SK-N-SH (cell line): Measurements from ENCODE around the gene EFCAB6. TPM values are rescaled to one million over a fixed set of nuclear protein-coding genes. Genes with fewer than 3 reads are reported as not detected.

Experiments used
- CTCF ChIA-PET: fragments of 300-600, 350-600 bp; formaldehyde crosslinking; extraction: SDS; loops from one replicate; lab custom pipeline; 2021; lab: Yijun Ruan, JAX
- POLR2A ChIA-PET: fragments of 350-600 bp; sonication (Branson Sonifier 250); formaldehyde crosslinking; extraction: SDS; loops from one replicate; lab custom pipeline; 2020; ENCODE audit warnings: antibody characterized with exemption, inconsistent platforms; lab: Yijun Ruan, JAX
- DNase-seq: peaks from one replicate; pipeline ENCODE4 v3.0.0; 2012
- H2AFZ ChIP-seq: fragments of 200-600 bp; sonication (generic); 2 replicates; pipeline ENCODE4 v1.8.1; 2016; ENCODE audit warnings: antibody characterized with exemption, mild to moderate bottlenecking, low read depth
- H3F3A ChIP-seq: fragments of 200-600 bp; sonication (generic); replicated peaks from 2 replicates; pipeline ENCODE3; 2016; ENCODE audit warnings: antibody characterized with exemption, mild to moderate bottlenecking; ENCODE audit not compliant: insufficient read depth
- H3K27ac ChIP-seq, 2 experiments: fragments of 200-500 bp in 1 of 2; fragments of 200-600 bp in 1 of 2; sonication (Bioruptor generic) in 1 of 2; sonication (generic), shearing (Covaris generic) in 1 of 2; 2 replicates each; pipeline versions ENCODE4 v1.5.1 to v1.6.1; 2014 to 2016; ENCODE audit warnings: low read depth in 2 of 2, inconsistent platforms in 1 of 2, low read length in 1 of 2, mild to moderate bottlenecking in 1 of 2, mixed read lengths in 1 of 2
- H3K27me3 ChIP-seq: fragments of 200-600 bp; sonication (generic), shearing (Covaris generic); 2 replicates; pipeline ENCODE4 v1.6.1; 2016; ENCODE audit warnings: mixed run types; ENCODE audit not compliant: insufficient read depth
- H3K36me3 ChIP-seq, 2 experiments: fragments of 200-500 bp in 1 of 2; fragments of 200-600 bp in 1 of 2; sonication (Bioruptor generic) in 1 of 2; sonication (generic) in 1 of 2; replicated peaks in 1 of 2; 2 replicates each; pipeline versions ENCODE3 to v1.5.1; 2014 to 2016; ENCODE audit warnings: low read length in 1 of 2, mild to moderate bottlenecking in 1 of 2; ENCODE audit not compliant: insufficient read depth in 2 of 2, control insufficient read depth in 1 of 2
- H3K4me1 ChIP-seq, 2 experiments: fragments of 200-500 bp in 1 of 2; fragments of 200-600 bp in 1 of 2; sonication (Bioruptor generic) in 1 of 2; sonication (generic), shearing (Covaris generic) in 1 of 2; 2 replicates each; pipeline versions ENCODE4 v1.5.1 to v1.6.1; 2014 to 2016; ENCODE audit warnings: low read depth in 1 of 2, low read length in 1 of 2, mixed run types in 1 of 2; ENCODE audit not compliant: insufficient read depth in 2 of 2, control insufficient read depth in 1 of 2
- H3K4me2 ChIP-seq: fragments of 200-600 bp; sonication (generic), shearing (Covaris generic); 2 replicates; pipeline ENCODE4 v1.6.1; 2017; ENCODE audit warnings: mixed run types
- H3K4me3 ChIP-seq, 2 experiments: fragments of 200-500 bp in 1 of 2; fragments of 200-600 bp in 1 of 2; sonication (Bioruptor generic) in 1 of 2; sonication (generic), shearing (Covaris generic) in 1 of 2; 2 replicates each; pipeline versions ENCODE4 v1.5.1 to v1.8.1; 2014 to 2016; ENCODE audit warnings: low read depth in 2 of 2, inconsistent platforms in 1 of 2, low read length in 1 of 2, mild to moderate bottlenecking in 1 of 2, mixed read lengths in 1 of 2, moderate library complexity in 1 of 2
- H3K79me2 ChIP-seq: fragments of 200-600 bp; sonication (generic); 2 replicates; pipeline ENCODE4 v1.8.1; 2017; ENCODE audit warnings: mild to moderate bottlenecking; ENCODE audit not compliant: insufficient read depth
- H3K9ac ChIP-seq: fragments of 200-600 bp; sonication (generic); 2 replicates; pipeline ENCODE4 v1.6.1; 2017; ENCODE audit warnings: mixed run types
- H3K9me2 ChIP-seq: fragments of 200-600 bp; sonication (generic); 2 replicates; pipeline ENCODE4 v1.6.1; 2017; ENCODE audit warnings: mixed run types
- H3K9me3 ChIP-seq: fragments of 200-600 bp; sonication (generic); 2 replicates; pipeline ENCODE4 v1.6.1; 2017; ENCODE audit warnings: mixed run types, mild to moderate bottlenecking, moderate library complexity
- H4K20me1 ChIP-seq: fragments of 200-600 bp; sonication (generic); 2 replicates; pipeline ENCODE4 v1.6.1; 2017; ENCODE audit warnings: mild to moderate bottlenecking, mixed run types; ENCODE audit not compliant: insufficient read depth
- ELF1 ChIP-seq: IDR thresholded peaks from 2 replicates; pipeline ENCODE4 v1.4.0; 2012
- EZH2phosphoT487 ChIP-seq: fragments of 200-600 bp; sonication (generic); IDR thresholded peaks from 2 replicates; pipeline ENCODE4 v1.6.1; 2017; ENCODE audit warnings: low read depth, mixed run types, mild to moderate bottlenecking, antibody characterized with exemption, moderate library complexity, borderline replicate concordance
- FOSL2 ChIP-seq: IDR thresholded peaks from 2 replicates; pipeline ENCODE4 v1.4.0; 2012; ENCODE audit warnings: low read depth, mild to moderate bottlenecking, moderate library complexity, borderline replicate concordance
- GATA2 ChIP-seq: sonication (generic); formaldehyde crosslinking; IDR thresholded peaks from 2 replicates; pipeline ENCODE4 v1.5.0; 2020; ENCODE audit warnings: mild to moderate bottlenecking, missing genetic modification reagents
- MEF2A ChIP-seq: IDR thresholded peaks from 2 replicates; pipeline ENCODE4 v1.4.0; 2012; ENCODE audit warnings: low read depth, borderline replicate concordance
- NFIC ChIP-seq: IDR thresholded peaks from 2 replicates; pipeline ENCODE4 v1.4.0; 2012; ENCODE audit warnings: borderline replicate concordance
- NRF1 ChIP-seq: IDR thresholded peaks from 2 replicates; pipeline ENCODE4 v1.6.1; 2012; ENCODE audit warnings: low read depth, mild to moderate bottlenecking, low read length
- POLR2AphosphoS5 ChIP-seq: IDR thresholded peaks from 2 replicates; pipeline ENCODE4 v1.6.1; 2012; ENCODE audit warnings: low read depth, low read length
- RXRA ChIP-seq: IDR thresholded peaks from 2 replicates; pipeline ENCODE4 v1.4.0; 2012; ENCODE audit warnings: low read depth, mild to moderate bottlenecking, borderline replicate concordance
- TAF1 ChIP-seq: IDR thresholded peaks from 2 replicates; pipeline ENCODE4 v1.6.1; 2012; ENCODE audit warnings: low read depth, mild to moderate bottlenecking, low read length, moderate library complexity, borderline replicate concordance
- TEAD4 ChIP-seq: IDR thresholded peaks from 2 replicates; pipeline ENCODE4 v1.4.0; 2012; ENCODE audit warnings: mild to moderate bottlenecking, borderline replicate concordance; ENCODE audit not compliant: insufficient read depth
- YY1 ChIP-seq: IDR thresholded peaks from 2 replicates; pipeline ENCODE4 v1.4.0; 2012; ENCODE audit warnings: low read depth, mild to moderate bottlenecking
- WGBS: methylation state at CpG from one replicate; pipeline ENCODE4 v1.1.6; 2017; ENCODE audit warnings: low lambda C conversion rate; 5-methylcytosine and 5-hydroxymethylcytosine counted together
- polyA plus RNA-seq, 3 experiments: library from polyadenylated mRNA; depleted of rRNA; stranded (reverse); fragments of >200 nt; gene quantifications; 2 replicates each; pipeline ENCODE4 v1.2.3, GENCODE V29; 2012
- TF ChIP-seq, protein P1 (sequence below): IDR thresholded peaks from 2 replicates; pipeline ENCODE4 v1.4.0; 2012; ENCODE audit warnings: low read depth, borderline replicate concordance
- TF ChIP-seq, protein P2 (sequence below): fragments of 150-350 bp; IDR thresholded peaks from 2 replicates; pipeline ENCODE4 v1.6.1; 2017; ENCODE audit warnings: antibody characterized with exemption, low read length, low read depth, borderline replicate concordance
- TF ChIP-seq, protein P3 (sequence below): IDR thresholded peaks from 2 replicates; pipeline ENCODE4 v1.6.1; 2012; ENCODE audit warnings: mild to moderate bottlenecking, low read depth, low read length, moderate library complexity
- TF ChIP-seq, protein P4 (sequence below): fragments of 150-350 bp; IDR thresholded peaks from 2 replicates; pipeline ENCODE4 v1.6.1; 2016; ENCODE audit warnings: mild to moderate bottlenecking, low read depth, low read length

The EFCAB6 gene
- polyA plus RNA-seq, 1 of the 3 experiments (the other 2 are of a cell fraction), result 0.46 TPM

DNA sequence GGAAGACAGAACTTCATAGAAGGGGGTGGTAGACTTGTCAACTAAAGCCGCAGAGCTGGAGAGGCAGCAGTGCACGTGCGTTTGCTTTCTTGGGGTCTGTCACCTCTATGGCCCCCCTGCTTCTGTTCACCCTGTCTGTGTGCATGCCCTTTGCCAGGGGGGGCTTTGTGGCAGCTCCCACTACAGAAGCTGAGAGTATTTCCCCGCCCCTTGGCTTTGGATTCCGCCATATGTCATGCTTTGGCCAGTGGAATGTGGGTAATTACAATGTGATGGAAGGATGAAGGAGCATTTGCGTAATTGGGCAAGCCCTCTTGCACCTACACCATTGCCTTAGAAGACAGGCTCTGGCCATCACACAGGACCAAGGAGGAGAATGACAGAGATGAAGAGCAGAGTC is 247.2 kb downstream of the EFCAB6 start (continued):
- TF ChIP-seq NFIC, result no peak

DNA sequence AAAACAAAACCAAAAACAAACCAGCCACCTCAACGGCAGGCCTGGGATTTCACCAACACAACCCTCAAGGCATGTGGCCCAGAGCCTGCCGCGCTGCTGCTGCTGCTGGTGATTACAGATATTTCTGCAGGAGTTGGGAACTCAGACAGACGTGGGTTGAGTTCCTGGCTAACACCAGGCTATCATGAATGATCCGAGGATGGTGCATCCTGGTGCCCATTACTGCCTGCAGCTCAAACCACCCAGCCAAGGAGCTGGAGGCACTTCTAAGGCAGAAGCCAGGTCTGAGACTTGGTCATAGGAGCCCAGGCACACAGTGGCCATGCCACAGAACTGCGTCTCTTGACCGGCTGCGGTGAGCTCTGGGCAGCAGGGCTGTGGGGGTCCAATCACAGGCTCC is 248.5 kb downstream of the EFCAB6 start:
- peaks cover 0 to 10% of the 10 kb centered on the region in 2 experiments; a peak in 1 of 4 replicates for H3K4me1 ChIP-seq
- H2AFZ ChIP-seq, result no peak overlapping the region
- no peaks in the 10 kb centered on the region for H3K9me3 ChIP-seq
- no peak for DNase-seq
- H3F3A ChIP-seq, result no peaks in the 10 kb centered on the region
- no peak overlapping the region for H3K4me3 ChIP-seq
- no peaks in the 10 kb centered on the region for H3K27me3 ChIP-seq
- H4K20me1 ChIP-seq, result no peaks in the 10 kb centered on the region
- CTCF ChIA-PET, result no interaction called here
- no peaks in the 10 kb centered on the region for H3K36me3 ChIP-seq
- TF ChIP-seq YY1, result no peak
- TF ChIP-seq, protein P1, sequence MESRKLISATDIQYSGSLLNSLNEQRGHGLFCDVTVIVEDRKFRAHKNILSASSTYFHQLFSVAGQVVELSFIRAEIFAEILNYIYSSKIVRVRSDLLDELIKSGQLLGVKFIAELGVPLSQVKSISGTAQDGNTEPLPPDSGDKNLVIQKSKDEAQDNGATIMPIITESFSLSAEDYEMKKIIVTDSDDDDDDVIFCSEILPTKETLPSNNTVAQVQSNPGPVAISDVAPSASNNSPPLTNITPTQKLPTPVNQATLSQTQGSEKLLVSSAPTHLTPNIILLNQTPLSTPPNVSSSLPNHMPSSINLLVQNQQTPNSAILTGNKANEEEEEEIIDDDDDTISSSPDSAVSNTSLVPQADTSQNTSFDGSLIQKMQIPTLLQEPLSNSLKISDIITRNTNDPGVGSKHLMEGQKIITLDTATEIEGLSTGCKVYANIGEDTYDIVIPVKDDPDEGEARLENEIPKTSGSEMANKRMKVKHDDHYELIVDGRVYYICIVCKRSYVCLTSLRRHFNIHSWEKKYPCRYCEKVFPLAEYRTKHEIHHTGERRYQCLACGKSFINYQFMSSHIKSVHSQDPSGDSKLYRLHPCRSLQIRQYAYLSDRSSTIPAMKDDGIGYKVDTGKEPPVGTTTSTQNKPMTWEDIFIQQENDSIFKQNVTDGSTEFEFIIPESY, result no peak
- no peak for TF ChIP-seq POLR2AphosphoS5
- TF ChIP-seq ELF1, result no peak
- no peak for TF ChIP-seq EZH2phosphoT487
- no peak for TF ChIP-seq GATA2 (CRISPR knock-in tag)
- TF ChIP-seq, all 33 proteins: peak for 0
- Histone ChIP-seq H3K79me2 (no peaks in the 10 kb centered on the region), H3K9ac (no peak overlapping the region), H3K27ac (no peak overlapping the region), H3K9me2 (no peaks in the 10 kb centered on the region), H3K4me2 (no peak overlapping the region)
- POLR2A ChIA-PET, result no interaction called here
- no CpG with 5 or more reads among the region's 8 CpGs for WGBS

DNA sequence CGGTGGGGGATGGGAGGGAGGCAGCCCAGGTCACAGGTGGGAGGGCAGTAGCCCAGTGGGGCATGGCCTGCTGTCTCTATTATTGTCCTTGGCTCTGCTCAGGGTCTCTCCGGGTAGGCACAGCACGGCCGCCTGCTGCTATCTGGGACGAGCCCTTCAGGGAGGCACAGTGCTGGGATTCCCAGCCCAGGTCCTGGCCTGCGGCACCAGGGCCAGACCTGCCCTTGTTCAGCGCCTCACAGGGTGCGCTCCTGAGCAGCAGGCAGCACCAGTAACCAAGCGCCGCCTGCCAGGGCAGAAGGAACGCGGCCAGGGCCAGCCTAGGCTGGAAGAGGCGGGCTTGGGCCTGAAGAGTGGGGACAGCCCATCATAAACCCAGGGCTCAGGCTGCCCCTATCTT is 249.3 kb downstream of the EFCAB6 start:
- CTCF ChIA-PET, result no interaction called here
- POLR2A ChIA-PET, result no interaction called here
- Histone ChIP-seq H3F3A (no peaks in the 10 kb centered on the region), H4K20me1 (no peaks in the 10 kb centered on the region), H3K4me1 (peaks cover 0 to 10% of the 10 kb centered on the region in 2 experiments; a peak in 1 of 4 replicates), H2AFZ (no peak overlapping the region), H3K4me2 (no peak overlapping the region), H3K79me2 (no peaks in the 10 kb centered on the region), H3K9ac (no peak overlapping the region), H3K4me3 (no peak overlapping the region), H3K9me2 (no peaks in the 10 kb centered on the region), H3K27me3 (no peaks in the 10 kb centered on the region), H3K27ac (no peak overlapping the region), H3K36me3 (no peaks in the 10 kb centered on the region), H3K9me3 (no peaks in the 10 kb centered on the region)
- no peak for DNase-seq
- no CpG with 5 or more reads among the region's 13 CpGs for WGBS
- TF ChIP-seq, protein P2, sequence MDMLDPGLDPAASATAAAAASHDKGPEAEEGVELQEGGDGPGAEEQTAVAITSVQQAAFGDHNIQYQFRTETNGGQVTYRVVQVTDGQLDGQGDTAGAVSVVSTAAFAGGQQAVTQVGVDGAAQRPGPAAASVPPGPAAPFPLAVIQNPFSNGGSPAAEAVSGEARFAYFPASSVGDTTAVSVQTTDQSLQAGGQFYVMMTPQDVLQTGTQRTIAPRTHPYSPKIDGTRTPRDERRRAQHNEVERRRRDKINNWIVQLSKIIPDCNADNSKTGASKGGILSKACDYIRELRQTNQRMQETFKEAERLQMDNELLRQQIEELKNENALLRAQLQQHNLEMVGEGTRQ, result no peak
- TF ChIP-seq MEF2A (no peak), RXRA (no peak), NRF1 (no peak), TEAD4 (no peak), FOSL2 (no peak), TAF1 (no peak)
- TF ChIP-seq, protein P1, result no peak
- TF ChIP-seq, protein P3, sequence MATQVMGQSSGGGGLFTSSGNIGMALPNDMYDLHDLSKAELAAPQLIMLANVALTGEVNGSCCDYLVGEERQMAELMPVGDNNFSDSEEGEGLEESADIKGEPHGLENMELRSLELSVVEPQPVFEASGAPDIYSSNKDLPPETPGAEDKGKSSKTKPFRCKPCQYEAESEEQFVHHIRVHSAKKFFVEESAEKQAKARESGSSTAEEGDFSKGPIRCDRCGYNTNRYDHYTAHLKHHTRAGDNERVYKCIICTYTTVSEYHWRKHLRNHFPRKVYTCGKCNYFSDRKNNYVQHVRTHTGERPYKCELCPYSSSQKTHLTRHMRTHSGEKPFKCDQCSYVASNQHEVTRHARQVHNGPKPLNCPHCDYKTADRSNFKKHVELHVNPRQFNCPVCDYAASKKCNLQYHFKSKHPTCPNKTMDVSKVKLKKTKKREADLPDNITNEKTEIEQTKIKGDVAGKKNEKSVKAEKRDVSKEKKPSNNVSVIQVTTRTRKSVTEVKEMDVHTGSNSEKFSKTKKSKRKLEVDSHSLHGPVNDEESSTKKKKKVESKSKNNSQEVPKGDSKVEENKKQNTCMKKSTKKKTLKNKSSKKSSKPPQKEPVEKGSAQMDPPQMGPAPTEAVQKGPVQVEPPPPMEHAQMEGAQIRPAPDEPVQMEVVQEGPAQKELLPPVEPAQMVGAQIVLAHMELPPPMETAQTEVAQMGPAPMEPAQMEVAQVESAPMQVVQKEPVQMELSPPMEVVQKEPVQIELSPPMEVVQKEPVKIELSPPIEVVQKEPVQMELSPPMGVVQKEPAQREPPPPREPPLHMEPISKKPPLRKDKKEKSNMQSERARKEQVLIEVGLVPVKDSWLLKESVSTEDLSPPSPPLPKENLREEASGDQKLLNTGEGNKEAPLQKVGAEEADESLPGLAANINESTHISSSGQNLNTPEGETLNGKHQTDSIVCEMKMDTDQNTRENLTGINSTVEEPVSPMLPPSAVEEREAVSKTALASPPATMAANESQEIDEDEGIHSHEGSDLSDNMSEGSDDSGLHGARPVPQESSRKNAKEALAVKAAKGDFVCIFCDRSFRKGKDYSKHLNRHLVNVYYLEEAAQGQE, result no peak
- TF ChIP-seq, protein P4, sequence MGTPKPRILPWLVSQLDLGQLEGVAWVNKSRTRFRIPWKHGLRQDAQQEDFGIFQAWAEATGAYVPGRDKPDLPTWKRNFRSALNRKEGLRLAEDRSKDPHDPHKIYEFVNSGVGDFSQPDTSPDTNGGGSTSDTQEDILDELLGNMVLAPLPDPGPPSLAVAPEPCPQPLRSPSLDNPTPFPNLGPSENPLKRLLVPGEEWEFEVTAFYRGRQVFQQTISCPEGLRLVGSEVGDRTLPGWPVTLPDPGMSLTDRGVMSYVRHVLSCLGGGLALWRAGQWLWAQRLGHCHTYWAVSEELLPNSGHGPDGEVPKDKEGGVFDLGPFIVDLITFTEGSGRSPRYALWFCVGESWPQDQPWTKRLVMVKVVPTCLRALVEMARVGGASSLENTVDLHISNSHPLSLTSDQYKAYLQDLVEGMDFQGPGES, result no peak
